Omental fat pad (tissue), 4 donors: Measurements from ENCODE around the gene TAS1R3. TPM values are rescaled to one million over a fixed set of nuclear protein-coding genes. Genes with fewer than 3 reads are reported as not detected.

Experiments
- ATAC-seq: fragments of 150-250 bp; one replicate; pipeline ENCODE4 v1.9.1; 2016; ENCODE audit warnings: mild to moderate bottlenecking, moderate library complexity; ENCODE audit not compliant: low FRiP score
- DNase-seq: peaks from one replicate; pipeline ENCODE4 v3.0.0-alpha.2; 2019; ENCODE audit warnings: low spot score
- total RNA-seq, 4 donors: library from RNA; depleted of rRNA; stranded (reverse); fragments of >200 nt; gene quantifications; one replicate each; pipeline ENCODE4 v1.1.0, GENCODE V29; 2016
- TF ChIP-seq, protein P1 (sequence below), 3 donors: fragments of 450-650 bp; IDR thresholded peaks; one replicate each; pipeline ENCODE4 v1.5.1; 2016 to 2017; ENCODE audit warnings: antibody characterized with exemption in 3 of 3, mild to moderate bottlenecking in 3 of 3, moderate library complexity in 2 of 3

TAS1R3 gene
- total RNA-seq, 4 donors from 2014 or later = 0.12 to 0.32 (median 0.16) TPM

- TF ChIP-seq, protein P1, sequence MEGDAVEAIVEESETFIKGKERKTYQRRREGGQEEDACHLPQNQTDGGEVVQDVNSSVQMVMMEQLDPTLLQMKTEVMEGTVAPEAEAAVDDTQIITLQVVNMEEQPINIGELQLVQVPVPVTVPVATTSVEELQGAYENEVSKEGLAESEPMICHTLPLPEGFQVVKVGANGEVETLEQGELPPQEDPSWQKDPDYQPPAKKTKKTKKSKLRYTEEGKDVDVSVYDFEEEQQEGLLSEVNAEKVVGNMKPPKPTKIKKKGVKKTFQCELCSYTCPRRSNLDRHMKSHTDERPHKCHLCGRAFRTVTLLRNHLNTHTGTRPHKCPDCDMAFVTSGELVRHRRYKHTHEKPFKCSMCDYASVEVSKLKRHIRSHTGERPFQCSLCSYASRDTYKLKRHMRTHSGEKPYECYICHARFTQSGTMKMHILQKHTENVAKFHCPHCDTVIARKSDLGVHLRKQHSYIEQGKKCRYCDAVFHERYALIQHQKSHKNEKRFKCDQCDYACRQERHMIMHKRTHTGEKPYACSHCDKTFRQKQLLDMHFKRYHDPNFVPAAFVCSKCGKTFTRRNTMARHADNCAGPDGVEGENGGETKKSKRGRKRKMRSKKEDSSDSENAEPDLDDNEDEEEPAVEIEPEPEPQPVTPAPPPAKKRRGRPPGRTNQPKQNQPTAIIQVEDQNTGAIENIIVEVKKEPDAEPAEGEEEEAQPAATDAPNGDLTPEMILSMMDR (IDR thresholded peaks at IDR 0.05) = no peak
- DNase-seq (no peak), ATAC-seq (no peak)
Observed at GRCh38 chr1:1317420-1317819, 13.7 kb upstream of the TAS1R3 start.

DNA sequence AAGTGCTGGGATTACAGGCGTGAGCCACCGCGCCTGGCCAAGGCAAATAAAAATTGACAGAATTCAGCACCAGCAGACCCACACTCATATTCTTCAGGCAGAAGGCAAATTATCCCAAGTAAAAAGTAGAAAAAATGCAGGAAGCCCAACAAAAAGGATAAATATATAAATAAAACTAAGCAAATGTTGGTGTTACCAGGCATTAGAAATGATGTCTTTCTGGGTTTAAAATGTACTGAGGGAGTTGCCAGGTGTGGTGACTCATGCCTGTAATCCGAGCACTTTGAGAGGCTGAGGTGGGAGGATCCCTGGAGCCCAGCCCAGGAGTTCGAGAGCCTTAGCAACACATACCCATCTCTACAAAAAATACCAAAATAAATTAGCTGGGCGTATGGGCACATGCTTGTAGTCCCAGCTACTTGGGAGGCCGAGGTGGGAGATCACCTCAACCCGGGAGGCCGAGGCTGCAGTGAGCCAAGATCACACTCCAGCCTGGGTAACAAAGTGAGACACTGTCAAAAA, 12.9 kb upstream of the TAS1R3 start:
- peak; percentile 76 for ATAC-seq
- TF ChIP-seq, protein P1 (IDR thresholded peaks at IDR 0.05) = no peak
- DNase-seq = peak; percentile 44

GRCh38 chr1:1318777-1319645, 12.1 kb upstream of the TAS1R3 start:
- TF ChIP-seq, protein P1 (IDR thresholded peaks at IDR 0.05) = no peak
- DNase-seq (no peak), ATAC-seq (no peak)

DNA sequence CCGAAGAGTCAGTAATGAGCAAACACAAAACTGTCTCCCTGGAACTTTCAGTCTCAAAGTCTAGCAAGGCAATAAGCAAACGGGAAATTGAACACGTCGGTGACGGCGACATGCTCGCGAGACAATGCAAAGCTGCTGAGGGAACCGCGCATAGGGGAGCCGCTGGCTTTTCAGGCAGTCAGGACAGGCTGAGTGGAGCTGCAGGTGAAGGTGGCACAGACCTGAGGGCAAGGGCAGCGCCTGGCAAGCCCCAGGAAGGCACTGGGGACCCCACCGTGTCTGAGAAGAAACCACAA, 11.5 kb upstream of the TAS1R3 start:
- TF ChIP-seq, protein P1 (IDR thresholded peaks at IDR 0.05) = no peak

GRCh38 chr1:1320666-1321448, 10.2 kb upstream of the TAS1R3 start:
- no peak for ATAC-seq
- TF ChIP-seq, protein P1 (IDR thresholded peaks at IDR 0.05) = no peak
- no peak for DNase-seq

More for the DNA sequence above, 11.5 kb upstream of the TAS1R3 start:
- no peak for ATAC-seq
- DNase-seq = no peak

- TF ChIP-seq, protein P1 (IDR thresholded peaks at IDR 0.05) = no peak
- ATAC-seq (no peak), DNase-seq (no peak)
Observed at GRCh38 chr1:1321477-1321876, 9.6 kb upstream of the TAS1R3 start.
